Calu3 (cell line): ENCODE results near the gene PLEKHG4B. TPM values are rescaled to one million over a fixed set of nuclear protein-coding genes. Genes with fewer than 3 reads are reported as not detected.
A peak's percentile ranks its signal among the peaks of the same experiment; 100 is the strongest.

ENCODE experiments used
- BruUV-seq: library from RNA; stranded (reverse); fragments of 400-500 nt; replicated peaks from 2 replicates; lab custom pipeline; 2021; lab: Mats Ljungman, UMichigan
- CTCF ChIA-PET: fragments of 300-600 bp; sonication (Branson Sonifier 250); formaldehyde crosslinking; loops from one replicate; lab custom pipeline; 2022; ENCODE audit warnings: antibody characterized with exemption; lab: Charles Lee
- DNase-seq: peaks from one replicate; pipeline ENCODE4 v3.0.0; 2022
- H3K27ac Mint-ChIP-seq: one replicate; pipeline ENCODE4 v1.8.0; 2022; ENCODE audit warnings: mixed read lengths; ENCODE audit not compliant: unreplicated experiment
- H3K27me3 Mint-ChIP-seq: one replicate; pipeline ENCODE4 v1.8.0; 2022; ENCODE audit warnings: mixed read lengths; ENCODE audit not compliant: unreplicated experiment
- H3K36me3 Mint-ChIP-seq: one replicate; pipeline ENCODE4 v1.8.0; 2022; ENCODE audit warnings: mild to moderate bottlenecking, moderate library complexity, mixed read lengths; ENCODE audit not compliant: insufficient read depth, unreplicated experiment
- H3K4me1 Mint-ChIP-seq: one replicate; pipeline ENCODE4 v1.8.0; 2022; ENCODE audit warnings: mild to moderate bottlenecking, low read depth, mixed read lengths; ENCODE audit not compliant: unreplicated experiment
- H3K4me3 Mint-ChIP-seq: one replicate; pipeline ENCODE4 v1.8.0; 2022; ENCODE audit warnings: mild to moderate bottlenecking, low read depth, moderate library complexity, mixed read lengths; ENCODE audit not compliant: unreplicated experiment
- H3K9me3 Mint-ChIP-seq: one replicate; pipeline ENCODE4 v1.8.0; 2022; ENCODE audit warnings: low read depth, mixed read lengths; ENCODE audit not compliant: unreplicated experiment
- CTCF ChIP-seq: fragments of 200-600 bp; IDR thresholded peaks from one replicate; pipeline ENCODE4 v1.8.0; 2022; ENCODE audit warnings: antibody characterized with exemption; ENCODE audit not compliant: unreplicated experiment
- intact Hi-C: fragments of 100-400 bp; cut with micrococcal nuclease; formaldehyde crosslinking; loops from one replicate; pipeline ENCODE4 v1.10.0; 2022; ENCODE audit not compliant: unreplicated experiment
- total RNA-seq: library from RNA; stranded (reverse); gene quantifications from 2 replicates; pipeline ENCODE4 v1.2.3, GENCODE V29; 2022

The PLEKHG4B gene
- total RNA-seq, 1 experiment from 2014 or later, result 1.7 TPM

GRCh38 chr5:203246-203930 is 111.4 kb downstream of the PLEKHG4B start:
- intact Hi-C loops, result no loop called here
- no peak overlapping the region for H3K4me3 Mint-ChIP-seq
- H3K27ac Mint-ChIP-seq, result no peak overlapping the region
- peaks cover 11% of the 10 kb centered on the region for H3K36me3 Mint-ChIP-seq
- TF ChIP-seq CTCF, result no peak
- no peaks in the 10 kb centered on the region for H3K9me3 Mint-ChIP-seq
- CTCF ChIA-PET, result no interaction called here
- DNase-seq, result no peak
- BruUV-seq, result no TSS peak
- peaks cover 10% of the 10 kb centered on the region for H3K4me1 Mint-ChIP-seq
- H3K27me3 Mint-ChIP-seq, result no peaks in the 10 kb centered on the region

GRCh38 chr5:204001-204400 is 112.0 kb downstream of the PLEKHG4B start:
- Mint-ChIP-seq H3K4me3 (no peak overlapping the region), H3K27ac (no peak overlapping the region), H3K9me3 (no peaks in the 10 kb centered on the region), H3K4me1 (peaks cover 10% of the 10 kb centered on the region), H3K36me3 (peaks cover 11% of the 10 kb centered on the region), H3K27me3 (no peaks in the 10 kb centered on the region)
- DNase-seq, result no peak
- CTCF ChIA-PET, result no interaction called here
- BruUV-seq, result no TSS peak
- no peak for TF ChIP-seq CTCF
- intact Hi-C loops, result no loop called here

- Mint-ChIP-seq H3K36me3 (peaks cover 11% of the 10 kb centered on the region), H3K27ac (no peak overlapping the region), H3K4me3 (no peak overlapping the region), H3K4me1 (peaks cover 10% of the 10 kb centered on the region), H3K27me3 (no peaks in the 10 kb centered on the region), H3K9me3 (no peaks in the 10 kb centered on the region)
- TF ChIP-seq CTCF, result no peak
- no TSS peak for BruUV-seq
- no peak for DNase-seq
- CTCF ChIA-PET, result no interaction called here
- intact Hi-C loops, result no loop called here
Observed at GRCh38 chr5:204462-204861, 112.5 kb downstream of the PLEKHG4B start.

- BruUV-seq, result TSS peak; percentile 40
Observed at GRCh38 chr5:204966-205670, 113.2 kb downstream of the PLEKHG4B start.

More at GRCh38 chr5:204966-205670, 113.2 kb downstream of the PLEKHG4B start:
- Mint-ChIP-seq H3K36me3 (peaks cover 15% of the 10 kb centered on the region), H3K27ac (no peak overlapping the region), H3K4me1 (peaks cover 10% of the 10 kb centered on the region), H3K4me3 (no peak overlapping the region), H3K9me3 (no peaks in the 10 kb centered on the region), H3K27me3 (no peaks in the 10 kb centered on the region)
- TF ChIP-seq CTCF, result no peak
- intact Hi-C loops, result no loop called here
- DNase-seq, result no peak
- CTCF ChIA-PET, result no interaction called here
